GM21360 (cell line): ENCODE measurements around the gene MAGEB5.
"Not testable (repeated sequence)": the region's sequence is repeated elsewhere in the genome, so short reads cannot be mapped to it uniquely, and the experiment has no call there.

Source experiments
- ATAC-seq: cut with Tn5 transposase; IDR thresholded peaks from one replicate; pipeline ENCODE4 v1.9.1; 2021; ENCODE audit warnings: mild to moderate bottlenecking, moderate library complexity; ENCODE audit not compliant: unreplicated experiment

Gene MAGEB5

GRCh38 chrX:26215869-26216268 lies at the start of gene MAGEB5:
Gene MAGEB5, plus strand, starts transcription at chrX:26216169. Its CDS starts 1,133 bp downstream, at chrX:26217302.
- ATAC-seq: no peak

- no peak for ATAC-seq
Observed at GRCh38 chrX:26192204-26192603, 23.8 kb upstream of the MAGEB5 start, which contains the start of gene MAGEB6. Gene MAGEB6, plus strand, starts transcription at chrX:26192440. Its CDS starts 1,407 bp downstream, at chrX:26193847.

GRCh38 chrX:26203561-26203960 lies 12.4 kb upstream of the MAGEB5 start:
- ATAC-seq: no peak

- not testable (repeated sequence) for ATAC-seq
Observed at GRCh38 chrX:26204717-26205116, 11.3 kb upstream of the MAGEB5 start.

- ATAC-seq: no peak
Observed at GRCh38 chrX:26208012-26208411, 8.0 kb upstream of the MAGEB5 start.

GRCh38 chrX:26219351-26219750 lies 3.4 kb downstream of the MAGEB5 start:
- no peak for ATAC-seq

GRCh38 chrX:26234177-26234576 lies 18.2 kb downstream of the MAGEB5 start:
- ATAC-seq: no peak

- no peak for ATAC-seq
Observed at GRCh38 chrX:26253526-26253925, 37.6 kb downstream of the MAGEB5 start.

GRCh38 chrX:26254436-26254835 lies 38.5 kb downstream of the MAGEB5 start:
- ATAC-seq: no peak

- no peak for ATAC-seq
Observed at GRCh38 chrX:26262121-26262523, 46.2 kb downstream of the MAGEB5 start.
